ENCODE results near the gene COPS4.
"Not testable (repeated sequence)": the region's sequence is repeated elsewhere in the genome, so short reads cannot be mapped to it uniquely, and the experiment has no call there.

COPS4 gene

GRCh38 chr4:83074783-83075182, 39.8 kb downstream of the COPS4 start:
- not testable (repeated sequence) for H3K9me3 ChIP-seq (ENCODE audit: control insufficient read depth, low read length); H3K4me1 ChIP-seq (ENCODE audit: control insufficient read depth, insufficient read depth, low read length); H3K36me3 ChIP-seq (ENCODE audit: control insufficient read depth, insufficient read depth, low read length); H3K27me3 ChIP-seq (ENCODE audit: control insufficient read depth, insufficient read depth, low read length); H3K4me3 ChIP-seq (ENCODE audit: low read length); H3K9ac ChIP-seq (ENCODE audit: low read length)

- no peaks in the 10 kb centered on the region for H3K9me3 ChIP-seq (ENCODE audit: control insufficient read depth, low read length)
- H3K9ac ChIP-seq (ENCODE audit: low read length), result no peak overlapping the region
- H3K36me3 ChIP-seq (ENCODE audit: control insufficient read depth, insufficient read depth, low read length), result no peaks in the 10 kb centered on the region
- H3K4me1 ChIP-seq (ENCODE audit: control insufficient read depth, insufficient read depth, low read length), result no peaks in the 10 kb centered on the region
- no peak overlapping the region for H3K4me3 ChIP-seq (ENCODE audit: low read length)
- no peaks in the 10 kb centered on the region for H3K27me3 ChIP-seq (ENCODE audit: control insufficient read depth, insufficient read depth, low read length)
These were observed 40.5 kb downstream of the COPS4 start for GRCh38 chr4:83075311-83076095.

DNA sequence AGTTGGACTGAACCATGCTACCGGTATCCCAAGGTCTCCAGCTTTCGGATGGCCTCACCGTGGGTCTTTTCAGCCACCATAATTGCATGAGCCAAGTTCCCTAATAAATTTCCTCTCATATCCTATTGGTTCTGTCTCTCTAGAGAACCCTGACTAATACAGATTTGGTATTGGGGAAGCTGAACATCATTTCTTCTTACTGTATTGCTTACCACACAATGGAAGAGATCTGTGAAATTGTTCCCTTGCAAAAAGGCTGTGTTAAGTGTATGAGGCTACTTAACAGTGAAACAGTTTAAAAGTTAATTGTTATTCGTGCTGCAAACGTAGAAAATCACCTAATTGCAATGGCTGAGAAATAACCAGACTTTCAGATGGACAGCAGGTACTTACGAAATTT, 45.6 kb downstream of the COPS4 start:
- Histone ChIP-seq H3K36me3 (ENCODE audit: control insufficient read depth, insufficient read depth, low read length) (no peaks in the 10 kb centered on the region), H3K4me3 (ENCODE audit: low read length) (no peak overlapping the region), H3K27me3 (ENCODE audit: control insufficient read depth, insufficient read depth, low read length) (no peaks in the 10 kb centered on the region), H3K9me3 (ENCODE audit: control insufficient read depth, low read length) (no peaks in the 10 kb centered on the region), H3K4me1 (ENCODE audit: control insufficient read depth, insufficient read depth, low read length) (peaks cover 4% of the 10 kb centered on the region), H3K9ac (ENCODE audit: low read length) (no peak overlapping the region)

GRCh38 chr4:83082777-83083176, 47.8 kb downstream of the COPS4 start:
- no peaks in the 10 kb centered on the region for H3K36me3 ChIP-seq (ENCODE audit: control insufficient read depth, insufficient read depth, low read length)
- no peak overlapping the region for H3K9ac ChIP-seq (ENCODE audit: low read length)
- H3K9me3 ChIP-seq (ENCODE audit: control insufficient read depth, low read length), result no peaks in the 10 kb centered on the region
- no peaks in the 10 kb centered on the region for H3K27me3 ChIP-seq (ENCODE audit: control insufficient read depth, insufficient read depth, low read length)
- no peak overlapping the region for H3K4me3 ChIP-seq (ENCODE audit: low read length)
- peaks cover 4% of the 10 kb centered on the region for H3K4me1 ChIP-seq (ENCODE audit: control insufficient read depth, insufficient read depth, low read length)

DNA sequence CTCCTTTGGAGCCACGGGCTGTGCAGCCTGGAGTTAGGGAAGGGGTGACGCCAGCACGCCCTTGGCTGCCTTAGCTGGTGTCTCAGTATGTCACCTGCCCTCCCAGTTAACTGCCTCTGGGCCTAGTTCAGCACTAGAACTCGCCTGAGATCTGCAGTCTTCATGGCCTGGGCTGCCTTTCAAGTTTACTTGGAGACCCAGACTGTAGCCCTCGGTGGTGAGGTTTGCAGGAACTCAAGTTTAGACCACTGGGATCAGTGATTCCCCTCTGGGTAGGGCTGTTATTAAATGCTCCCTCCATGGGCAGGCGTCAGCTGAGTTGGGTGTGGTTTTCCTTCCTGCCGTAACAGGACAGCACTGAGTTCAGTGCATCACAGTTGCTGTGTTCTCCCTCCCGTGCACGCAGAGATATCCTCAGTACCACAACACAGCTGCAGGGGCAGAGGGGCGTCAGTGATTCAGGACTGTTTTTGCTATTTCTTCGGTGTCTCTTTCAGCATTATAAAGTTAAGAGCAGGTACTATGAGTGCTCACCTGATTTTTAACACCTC, 49.0 kb downstream of the COPS4 start:
- Histone ChIP-seq H3K9me3 (ENCODE audit: control insufficient read depth, low read length) (no peaks in the 10 kb centered on the region), H3K27me3 (ENCODE audit: control insufficient read depth, insufficient read depth, low read length) (no peaks in the 10 kb centered on the region), H3K9ac (ENCODE audit: low read length) (no peak overlapping the region), H3K4me3 (ENCODE audit: low read length) (no peak overlapping the region), H3K4me1 (ENCODE audit: control insufficient read depth, insufficient read depth, low read length) (peaks cover 4% of the 10 kb centered on the region), H3K36me3 (ENCODE audit: control insufficient read depth, insufficient read depth, low read length) (no peaks in the 10 kb centered on the region)

- not testable (repeated sequence) for H3K9me3 ChIP-seq (ENCODE audit: control insufficient read depth, low read length)
These were observed 50.0 kb downstream of the COPS4 start for GRCh38 chr4:83084956-83085355.

GRCh38 chr4:83089410-83090157, 54.6 kb downstream of the COPS4 start:
- H3K4me1 ChIP-seq (ENCODE audit: control insufficient read depth, insufficient read depth, low read length), result no peaks in the 10 kb centered on the region
- no peak overlapping the region for H3K9ac ChIP-seq (ENCODE audit: low read length)
- no peak overlapping the region for H3K4me3 ChIP-seq (ENCODE audit: low read length)
- H3K9me3 ChIP-seq (ENCODE audit: control insufficient read depth, low read length), result no peaks in the 10 kb centered on the region
- no peaks in the 10 kb centered on the region for H3K27me3 ChIP-seq (ENCODE audit: control insufficient read depth, insufficient read depth, low read length)
- no peaks in the 10 kb centered on the region for H3K36me3 ChIP-seq (ENCODE audit: control insufficient read depth, insufficient read depth, low read length)

More at GRCh38 chr4:83084956-83085355, 50.0 kb downstream of the COPS4 start:
- H3K9ac ChIP-seq (ENCODE audit: low read length); H3K36me3 ChIP-seq (ENCODE audit: control insufficient read depth, insufficient read depth, low read length); H3K4me1 ChIP-seq (ENCODE audit: control insufficient read depth, insufficient read depth, low read length); H3K4me3 ChIP-seq (ENCODE audit: low read length); H3K27me3 ChIP-seq (ENCODE audit: control insufficient read depth, insufficient read depth, low read length): not testable (repeated sequence)

- H3K4me1 ChIP-seq (ENCODE audit: control insufficient read depth, insufficient read depth, low read length), result peaks cover 6% of the 10 kb centered on the region
- H3K4me3 ChIP-seq (ENCODE audit: low read length), result no peak overlapping the region
- H3K9ac ChIP-seq (ENCODE audit: low read length), result no peak overlapping the region
- no peaks in the 10 kb centered on the region for H3K9me3 ChIP-seq (ENCODE audit: control insufficient read depth, low read length)
- H3K36me3 ChIP-seq (ENCODE audit: control insufficient read depth, insufficient read depth, low read length), result no peaks in the 10 kb centered on the region
- no peaks in the 10 kb centered on the region for H3K27me3 ChIP-seq (ENCODE audit: control insufficient read depth, insufficient read depth, low read length)
These were observed 58.2 kb downstream of the COPS4 start for GRCh38 chr4:83093060-83093640.

DNA sequence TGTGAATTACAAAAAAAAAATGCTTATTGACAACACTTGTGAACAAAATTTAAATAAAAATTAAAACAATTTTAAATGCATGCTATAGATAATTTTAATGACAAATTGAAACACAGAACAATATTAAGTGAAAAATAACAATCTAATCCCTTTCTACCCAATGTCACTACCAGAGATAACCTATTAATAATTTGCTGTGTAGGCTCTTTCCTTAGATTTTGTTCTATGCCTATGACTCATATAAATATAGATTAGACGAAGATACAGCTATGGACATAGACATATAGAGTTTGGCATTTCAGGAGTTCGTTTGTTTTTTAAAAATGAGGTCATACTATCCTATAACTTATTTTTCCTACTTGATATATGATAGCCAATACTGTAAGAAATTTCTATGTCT, 61.4 kb downstream of the COPS4 start:
- Histone ChIP-seq H3K4me3 (ENCODE audit: low read length) (no peak overlapping the region), H3K9me3 (ENCODE audit: control insufficient read depth, low read length) (no peaks in the 10 kb centered on the region), H3K36me3 (ENCODE audit: control insufficient read depth, insufficient read depth, low read length) (peaks cover 5% of the 10 kb centered on the region), H3K27me3 (ENCODE audit: control insufficient read depth, insufficient read depth, low read length) (no peaks in the 10 kb centered on the region), H3K4me1 (ENCODE audit: control insufficient read depth, insufficient read depth, low read length) (peaks cover 6% of the 10 kb centered on the region), H3K9ac (ENCODE audit: low read length) (no peak overlapping the region)

DNA sequence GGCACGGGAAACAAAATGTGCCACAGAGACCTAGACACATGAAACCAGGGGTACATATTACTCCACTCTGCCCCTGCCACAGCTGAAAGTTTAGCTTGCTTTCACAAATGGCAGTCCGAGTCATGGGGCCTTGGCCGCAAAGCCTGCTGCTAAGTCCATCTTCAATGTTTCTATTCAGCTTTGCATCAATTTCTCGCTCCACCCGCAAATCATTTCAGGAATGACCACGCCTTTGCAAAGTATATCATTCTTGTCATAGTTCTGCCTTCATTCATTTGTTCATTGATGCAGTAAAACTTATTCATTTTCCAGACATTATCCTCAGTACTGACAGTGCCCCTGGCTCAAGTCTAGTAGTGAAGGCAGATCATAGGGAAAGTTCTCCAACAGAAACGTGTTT, 70.0 kb downstream of the COPS4 start:
- Histone ChIP-seq H3K36me3 (ENCODE audit: control insufficient read depth, insufficient read depth, low read length) (peaks cover 5% of the 10 kb centered on the region), H3K4me1 (ENCODE audit: control insufficient read depth, insufficient read depth, low read length) (peaks cover 4% of the 10 kb centered on the region), H3K9me3 (ENCODE audit: control insufficient read depth, low read length) (no peaks in the 10 kb centered on the region), H3K4me3 (ENCODE audit: low read length) (no peak overlapping the region), H3K27me3 (ENCODE audit: control insufficient read depth, insufficient read depth, low read length) (no peaks in the 10 kb centered on the region), H3K9ac (ENCODE audit: low read length) (no peak overlapping the region)

- H3K9ac ChIP-seq (ENCODE audit: low read length), result no peak overlapping the region
- H3K4me3 ChIP-seq (ENCODE audit: low read length), result no peak overlapping the region
- H3K36me3 ChIP-seq (ENCODE audit: control insufficient read depth, insufficient read depth, low read length), result no peaks in the 10 kb centered on the region
- H3K27me3 ChIP-seq (ENCODE audit: control insufficient read depth, insufficient read depth, low read length), result no peaks in the 10 kb centered on the region
- no peaks in the 10 kb centered on the region for H3K9me3 ChIP-seq (ENCODE audit: control insufficient read depth, low read length)
- peaks cover 17% of the 10 kb centered on the region for H3K4me1 ChIP-seq (ENCODE audit: control insufficient read depth, insufficient read depth, low read length)
These were observed 72.6 kb downstream of the COPS4 start for GRCh38 chr4:83107631-83108030.

Measured in mucosa of stomach (tissue), 1 donor.